ENCODE measurements around the gene SLC10A2.

DNA sequence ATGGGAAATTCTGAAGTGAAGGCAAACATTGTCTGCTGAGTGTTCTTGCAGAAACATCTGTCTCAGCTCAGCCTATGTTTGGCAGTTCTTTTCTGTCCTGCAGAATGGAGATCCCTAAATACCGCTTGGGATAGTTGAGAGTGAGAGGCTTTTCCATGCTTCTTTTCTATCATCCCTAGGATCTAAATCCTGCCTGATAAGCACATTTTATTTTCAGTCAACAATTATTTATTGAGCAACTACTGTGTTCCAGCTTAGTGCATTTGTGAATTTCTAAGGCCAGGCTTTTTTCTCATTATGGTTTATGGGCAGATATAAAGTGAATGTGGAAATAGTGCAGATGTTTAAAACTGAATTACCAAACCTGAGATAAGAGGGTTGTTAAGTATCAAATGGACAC lies 62.6 kb downstream of the SLC10A2 start:
- TF ChIP-seq, protein P1, sequence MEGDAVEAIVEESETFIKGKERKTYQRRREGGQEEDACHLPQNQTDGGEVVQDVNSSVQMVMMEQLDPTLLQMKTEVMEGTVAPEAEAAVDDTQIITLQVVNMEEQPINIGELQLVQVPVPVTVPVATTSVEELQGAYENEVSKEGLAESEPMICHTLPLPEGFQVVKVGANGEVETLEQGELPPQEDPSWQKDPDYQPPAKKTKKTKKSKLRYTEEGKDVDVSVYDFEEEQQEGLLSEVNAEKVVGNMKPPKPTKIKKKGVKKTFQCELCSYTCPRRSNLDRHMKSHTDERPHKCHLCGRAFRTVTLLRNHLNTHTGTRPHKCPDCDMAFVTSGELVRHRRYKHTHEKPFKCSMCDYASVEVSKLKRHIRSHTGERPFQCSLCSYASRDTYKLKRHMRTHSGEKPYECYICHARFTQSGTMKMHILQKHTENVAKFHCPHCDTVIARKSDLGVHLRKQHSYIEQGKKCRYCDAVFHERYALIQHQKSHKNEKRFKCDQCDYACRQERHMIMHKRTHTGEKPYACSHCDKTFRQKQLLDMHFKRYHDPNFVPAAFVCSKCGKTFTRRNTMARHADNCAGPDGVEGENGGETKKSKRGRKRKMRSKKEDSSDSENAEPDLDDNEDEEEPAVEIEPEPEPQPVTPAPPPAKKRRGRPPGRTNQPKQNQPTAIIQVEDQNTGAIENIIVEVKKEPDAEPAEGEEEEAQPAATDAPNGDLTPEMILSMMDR (IDR thresholded peaks at IDR 0.05): no peak
- TF ChIP-seq POLR2A (IDR thresholded peaks at IDR 0.05): no peak

Data from tibial nerve (tissue), 3 donors.